Measurements from ENCODE around the gene EML2.

The EML2 gene

GRCh38 chr19:45585158-45585577, 54.0 kb downstream of the EML2 start:
- POLR2A ChIA-PET: interaction anchor here (1.4 to 1.5 kb wide), 3 partner anchors 57 to 278 kb away, joined by 4 to 22 read pairs (median 5); partner anchors contain the start of genes SIX5 and SYMPK
- CTCF ChIA-PET: interaction anchor here (0.6 to 2.4 kb wide), 5 partner anchors 27 to 106 kb away, joined by 3 to 6 read pairs (median 3); no protein-coding TSS in a partner anchor
- no peaks in the 10 kb centered on the region for H3K9me3 ChIP-seq (ENCODE audit: control insufficient read depth, insufficient read depth, low read depth, low read length)

More at GRCh38 chr19:45585158-45585577, 54.0 kb downstream of the EML2 start:
- Histone ChIP-seq H3K4me3 (ENCODE audit: low read depth, low read length) (peak overlapping the region; percentile 36), H3K36me3 (ENCODE audit: control insufficient read depth in 2 of 2, insufficient read depth in 1 of 2, low read length in 2 of 2) (peaks cover 0 to 7% of the 10 kb centered on the region in 2 experiments; a peak in 1 of 3 replicates), H3K27ac (ENCODE audit: extremely low read depth, low read depth, low read length) (peak overlapping the region; percentile 74; the same call in 1 of the 2 replicates), H3K4me1 (ENCODE audit: control insufficient read depth, insufficient read depth, low read length) (peaks cover 4% of the 10 kb centered on the region)
- TF ChIP-seq ZNF155 (tag by site-specific recombination; IDR thresholded peaks at IDR 0.05) (no peak), TCF7L2 (IDR thresholded peaks at IDR 0.05; ENCODE audit: borderline replicate concordance, low read depth, low read length) (no peak), ZNF561 (tag by site-specific recombination; IDR thresholded peaks at IDR 0.05; ENCODE audit: borderline replicate concordance) (no peak), ZNF768 (tag by site-specific recombination; IDR thresholded peaks at IDR 0.05) (peak; percentile 99), SP7 (tag by site-specific recombination; IDR thresholded peaks at IDR 0.05) (peak; percentile 1; the same call in 1 of the 2 replicates), ZSCAN30 (tag by site-specific recombination; IDR thresholded peaks at IDR 0.05) (0 out of 2 replicates have a peak, but pooled peaks have one; percentile 65), IKZF3 (tag by site-specific recombination; IDR thresholded peaks at IDR 0.05) (no peak), ZNF133 (tag by site-specific recombination; IDR thresholded peaks at IDR 0.05) (no peak), ZNF513 (tag by site-specific recombination; IDR thresholded peaks at IDR 0.05) (peak; percentile 34; the same call in 1 of the 2 replicates), ZFP69B (tag by site-specific recombination; IDR thresholded peaks at IDR 0.05) (no peak), ZNF645 (tag by site-specific recombination; IDR thresholded peaks at IDR 0.05) (no peak), GLI4 (tag by site-specific recombination; IDR thresholded peaks at IDR 0.05) (peak; percentile 31; the same call in 1 of the 2 replicates), ZNF558 (tag by site-specific recombination; IDR thresholded peaks at IDR 0.05) (0 out of 2 replicates have a peak, but pooled peaks have one; percentile 17), SCRT1 (tag by site-specific recombination; IDR thresholded peaks at IDR 0.05; ENCODE audit: borderline replicate concordance) (no peak), ZNF660 (tag by site-specific recombination; IDR thresholded peaks at IDR 0.05) (0 out of 2 replicates have a peak, but pooled peaks have one; percentile 24), ZNF501 (tag by site-specific recombination; IDR thresholded peaks at IDR 0.05) (no peak), ZSCAN5A (tag by site-specific recombination; IDR thresholded peaks at IDR 0.05) (0 out of 2 replicates have a peak, but pooled peaks have one; percentile 39), ZNF394 (tag by site-specific recombination; IDR thresholded peaks at IDR 0.05; ENCODE audit: borderline replicate concordance) (0 out of 2 replicates have a peak, but pooled peaks have one; percentile 14), ZNF518A (tag by site-specific recombination; conservative IDR thresholded peaks at IDR 0.05; ENCODE audit: low read depth) (0 out of 2 replicates have a peak, but pooled peaks have one; percentile 4), ZNF148 (tag by site-specific recombination; IDR thresholded peaks at IDR 0.05; ENCODE audit: borderline replicate concordance) (no peak), ZNF37A (tag by site-specific recombination; IDR thresholded peaks at IDR 0.05) (no peak), ZFP41 (tag by site-specific recombination; IDR thresholded peaks at IDR 0.05; ENCODE audit: borderline replicate concordance) (no peak)
